SU-DHL-6 (cell line): ENCODE results near the gene NAV2.

Experiments
- CTCF ChIP-seq: fragments of 200-600 bp; sonication (generic); IDR thresholded peaks from one replicate; pipeline ENCODE4 v1.5.1; 2017; ENCODE audit warnings: antibody characterized with exemption, mild to moderate bottlenecking, low read length, moderate library complexity; ENCODE audit not compliant: insufficient read depth, poor library complexity, severe bottlenecking
- EZH2phosphoT487 ChIP-seq: fragments of 200-600 bp; sonication (generic), shearing (Covaris generic); conservative IDR thresholded peaks from 2 replicates; pipeline ENCODE4 v1.6.1; 2018; ENCODE audit warnings: mild to moderate bottlenecking, antibody characterized with exemption, low read length, moderate library complexity, mixed read lengths

- TF ChIP-seq CTCF = no peak
- no peak for TF ChIP-seq EZH2phosphoT487
Observed at GRCh38 chr11:20087118-20087521, 374.5 kb downstream of the NAV2 start.
